Endothelial cell of umbilical vein (primary cell): ENCODE data around the gene MN1. TPM values are rescaled to one million over a fixed set of nuclear protein-coding genes. Genes with fewer than 3 reads are reported as not detected.

Experiments
- BruUV-seq: library from RNA; stranded (reverse); fragments of 400-500 nt; replicated peaks from 2 replicates; lab custom pipeline; 2021; lab: Mats Ljungman, UMichigan
- CTCF ChIA-PET: fragments of 300-600, 350-600 bp; sonication (Branson Sonifier 250); formaldehyde crosslinking; loops from one replicate; lab custom pipeline; 2021; ENCODE audit warnings: antibody characterized with exemption, inconsistent platforms; lab: Charles Lee
- POLR2A ChIA-PET: fragments of 300-600, 350-600 bp; sonication (Branson Sonifier 250); formaldehyde crosslinking; loops from one replicate; lab custom pipeline; 2021; ENCODE audit warnings: antibody characterized with exemption, inconsistent platforms; lab: Charles Lee
- DNase-seq: peaks from one replicate; pipeline ENCODE4 v3.0.0-alpha.2; 2011; ENCODE audit warnings: low read depth, low spot score
- FAIRE-seq: peaks from 2 replicates; lab custom pipeline; 2011; peaks lifted over from hg19 to GRCh38; lab: Jason Lieb, UNC
- H2AFZ ChIP-seq: 2 replicates; pipeline ENCODE4 v1.6.0; 2012; ENCODE audit warnings: low read depth, low read length, control low read depth, inconsistent platforms
- H3K27ac ChIP-seq: 2 replicates; pipeline ENCODE4 v1.5.1; 2011; ENCODE audit warnings: low read depth, mild to moderate bottlenecking, control low read depth, low read length, moderate library complexity; ENCODE audit not compliant: insufficient read depth
- H3K27me3 ChIP-seq, 2 experiments: 2 replicates each; pipeline versions ENCODE4 v1.6.0 to v1.6.1; 2011; ENCODE audit warnings: low read length in 2 of 2, mixed read lengths in 1 of 2; ENCODE audit not compliant: control insufficient read depth in 2 of 2, insufficient read depth in 2 of 2
- H3K36me3 ChIP-seq, 2 experiments: 2 replicates in 1 of 2; 3 replicates in 1 of 2; pipeline ENCODE4 v1.5.1; 2011; ENCODE audit warnings: low read length in 2 of 2, mild to moderate bottlenecking in 1 of 2, moderate library complexity in 1 of 2; ENCODE audit not compliant: control insufficient read depth in 2 of 2, insufficient read depth in 2 of 2; ENCODE audit errors: extremely low read depth in 1 of 2
- H3K4me1 ChIP-seq: 3 replicates; pipeline ENCODE4 v1.5.1; 2011; ENCODE audit warnings: mild to moderate bottlenecking, low read length; ENCODE audit not compliant: control insufficient read depth, insufficient read depth; ENCODE audit errors: extremely low read depth
- H3K4me2 ChIP-seq: 2 replicates; pipeline ENCODE4 v1.6.1; 2011; ENCODE audit warnings: low read length, control low read depth, mixed read lengths; ENCODE audit not compliant: insufficient read depth
- H3K4me3 ChIP-seq, 3 experiments: fragments of 200-600 bp in 1 of 3; sonication (generic), shearing (Covaris generic) in 1 of 3; replicated peaks in 1 of 3; 2 replicates each; pipeline ENCODE4 v1.5.1; 2011 to 2016; ENCODE audit warnings: control low read depth in 3 of 3, low read length in 3 of 3, mild to moderate bottlenecking in 2 of 3, inconsistent platforms in 1 of 3, low read depth in 1 of 3, moderate library complexity in 1 of 3; ENCODE audit not compliant: insufficient read depth in 1 of 3
- H3K79me2 ChIP-seq: 2 replicates; pipeline ENCODE4 v1.6.0; 2012; ENCODE audit warnings: low read length, inconsistent platforms; ENCODE audit not compliant: control insufficient read depth, insufficient read depth
- H3K9ac ChIP-seq: replicated peaks from 2 replicates; pipeline ENCODE3; 2011; ENCODE audit warnings: low read length, control low read depth; ENCODE audit not compliant: insufficient read depth; ENCODE audit errors: extremely low read depth
- H3K9me1 ChIP-seq: replicated peaks from 3 replicates; pipeline ENCODE4 v1.6.0; 2011; ENCODE audit warnings: mild to moderate bottlenecking, low read length; ENCODE audit not compliant: control insufficient read depth, insufficient read depth; ENCODE audit errors: extremely low read depth
- H3K9me3 ChIP-seq: replicated peaks from 2 replicates; pipeline ENCODE4 v1.5.1; 2012; ENCODE audit warnings: low read length, inconsistent platforms; ENCODE audit not compliant: control insufficient read depth, insufficient read depth
- H4K20me1 ChIP-seq: replicated peaks from 2 replicates; pipeline ENCODE3; 2011; ENCODE audit warnings: mild to moderate bottlenecking, low read length; ENCODE audit not compliant: control insufficient read depth, insufficient read depth; ENCODE audit errors: extremely low read depth
- EZH2 ChIP-seq: IDR thresholded peaks from 2 replicates; pipeline ENCODE4 v1.6.1; 2012; ENCODE audit warnings: borderline replicate concordance, low read depth, mild to moderate bottlenecking, moderate library complexity, low read length, inconsistent platforms; ENCODE audit not compliant: severe bottlenecking
- FOS ChIP-seq: IDR thresholded peaks from 2 replicates; pipeline ENCODE4 v1.6.1; 2011; ENCODE audit warnings: mild to moderate bottlenecking, low read length, moderate library complexity, borderline replicate concordance; ENCODE audit not compliant: insufficient read depth
- GATA2 ChIP-seq: IDR thresholded peaks from 2 replicates; pipeline ENCODE4 v1.7.0; 2011; ENCODE audit warnings: low read depth, mild to moderate bottlenecking, moderate library complexity, mixed read lengths, low read length; ENCODE audit not compliant: insufficient read length, insufficient read depth
- JUN ChIP-seq: IDR thresholded peaks from 2 replicates; pipeline ENCODE4 v1.6.1; 2011; ENCODE audit warnings: borderline replicate concordance, low read depth; ENCODE audit not compliant: insufficient read length, insufficient read depth
- MYC ChIP-seq: IDR thresholded peaks from one replicate; pipeline ENCODE4 v1.6.1; 2011; ENCODE audit warnings: mild to moderate bottlenecking, low read depth, low read length
- POLR2A ChIP-seq: IDR thresholded peaks from 2 replicates; pipeline ENCODE4 v1.6.1; 2012; ENCODE audit warnings: low read depth, mild to moderate bottlenecking, control low read depth, low read length
- POLR2AphosphoS5 ChIP-seq: IDR thresholded peaks from 2 replicates; pipeline ENCODE4 v1.6.1; 2012; ENCODE audit warnings: low read depth, mild to moderate bottlenecking, control low read depth, low read length, moderate library complexity; ENCODE audit not compliant: insufficient read depth
- dilution Hi-C: fragments of 300-500 bp; cut with MboI; formaldehyde crosslinking; loops from one replicate; pipeline ENCODE4 v1.15.0; 2019; ENCODE audit warnings: low sequenced_read_pairs; ENCODE audit not compliant: extremely low pct_ligation_motif_present
- intact Hi-C: fragments of 100-400 bp; cut with micrococcal nuclease; formaldehyde crosslinking; loops from one replicate; pipeline ENCODE4 v1.10.0; 2022
- polyA plus RNA-seq, 4 experiments: library from polyadenylated mRNA; depleted of rRNA in 3 of 4; stranded (reverse) in 3 of 4; unstranded in 1 of 4; fragments of >200 nt; gene quantifications; 2 replicates each; pipeline versions ENCODE4 v1.2.1 to v1.2.3, GENCODE V29; 2011 to 2012; ENCODE audit warnings: missing spikeins in 1 of 4
- total RNA-seq: library from RNA; stranded (reverse); gene quantifications from 2 replicates; pipeline ENCODE4 v1.2.3, GENCODE V29; 2021
- TF ChIP-seq, protein P1 (sequence below): IDR thresholded peaks from 2 replicates; pipeline ENCODE4 v1.6.1; 2011; ENCODE audit not compliant: insufficient read depth, insufficient read length
- TF ChIP-seq, protein P2 (sequence below), 2 donors: IDR thresholded peaks; 1 replicate in 1 of 2; 2 replicates in 1 of 2; pipeline ENCODE4 v1.5.1; 2011; ENCODE audit warnings: low read length in 2 of 2, mild to moderate bottlenecking in 2 of 2, moderate library complexity in 2 of 2, control low read depth in 1 of 2, inconsistent platforms in 1 of 2, low read depth in 1 of 2; ENCODE audit not compliant: insufficient read depth in 1 of 2; ENCODE audit errors: extremely low read depth in 1 of 2

Gene MN1
- total and polyA plus RNA-seq, 2 donors (not counting 3 experiments of a cell fraction or from before 2014, with no cell fraction given): 3.8 to 5.2 TPM

DNA sequence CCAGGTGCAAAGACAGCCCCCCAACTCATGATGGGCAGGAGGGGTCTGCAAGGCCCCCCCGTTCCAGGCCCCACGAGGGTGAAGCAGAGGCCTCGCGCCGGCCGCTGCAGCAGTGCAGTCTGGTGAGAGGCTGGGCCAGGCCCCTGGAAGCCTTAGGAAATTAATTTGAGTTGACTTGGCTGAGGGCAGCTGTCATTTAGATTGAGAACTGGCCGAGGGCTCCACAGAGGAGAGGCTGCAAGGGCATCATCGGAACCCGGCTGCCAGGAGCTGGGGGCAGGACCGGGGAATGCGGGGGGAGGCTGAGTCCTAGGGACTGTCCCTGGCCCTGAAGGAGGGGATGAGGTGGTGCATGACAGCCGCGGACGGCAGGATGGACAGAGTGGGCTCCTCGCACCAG lies 39.9 kb downstream of the MN1 start:
- intact Hi-C loops (no loop called here), dilution Hi-C loops (no loop called here)
- no TSS peak for BruUV-seq
- H3K4me1 ChIP-seq: no peaks in the 10 kb centered on the region
- no peaks in the 10 kb centered on the region for H3K27me3 ChIP-seq
- no peak overlapping the region for H3K27ac ChIP-seq
- no peak for FAIRE-seq
- no peak for TF ChIP-seq GATA2
- TF ChIP-seq FOS: no peak
- TF ChIP-seq JUN: no peak
- TF ChIP-seq MYC: no peak
- TF ChIP-seq, protein P1, sequence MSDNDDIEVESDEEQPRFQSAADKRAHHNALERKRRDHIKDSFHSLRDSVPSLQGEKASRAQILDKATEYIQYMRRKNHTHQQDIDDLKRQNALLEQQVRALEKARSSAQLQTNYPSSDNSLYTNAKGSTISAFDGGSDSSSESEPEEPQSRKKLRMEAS: no peak
- TF ChIP-seq POLR2AphosphoS5: no peak
- TF ChIP-seq EZH2: no peak
- TF ChIP-seq, protein P2, sequence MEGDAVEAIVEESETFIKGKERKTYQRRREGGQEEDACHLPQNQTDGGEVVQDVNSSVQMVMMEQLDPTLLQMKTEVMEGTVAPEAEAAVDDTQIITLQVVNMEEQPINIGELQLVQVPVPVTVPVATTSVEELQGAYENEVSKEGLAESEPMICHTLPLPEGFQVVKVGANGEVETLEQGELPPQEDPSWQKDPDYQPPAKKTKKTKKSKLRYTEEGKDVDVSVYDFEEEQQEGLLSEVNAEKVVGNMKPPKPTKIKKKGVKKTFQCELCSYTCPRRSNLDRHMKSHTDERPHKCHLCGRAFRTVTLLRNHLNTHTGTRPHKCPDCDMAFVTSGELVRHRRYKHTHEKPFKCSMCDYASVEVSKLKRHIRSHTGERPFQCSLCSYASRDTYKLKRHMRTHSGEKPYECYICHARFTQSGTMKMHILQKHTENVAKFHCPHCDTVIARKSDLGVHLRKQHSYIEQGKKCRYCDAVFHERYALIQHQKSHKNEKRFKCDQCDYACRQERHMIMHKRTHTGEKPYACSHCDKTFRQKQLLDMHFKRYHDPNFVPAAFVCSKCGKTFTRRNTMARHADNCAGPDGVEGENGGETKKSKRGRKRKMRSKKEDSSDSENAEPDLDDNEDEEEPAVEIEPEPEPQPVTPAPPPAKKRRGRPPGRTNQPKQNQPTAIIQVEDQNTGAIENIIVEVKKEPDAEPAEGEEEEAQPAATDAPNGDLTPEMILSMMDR (IDR thresholded peaks at IDR 0.05; ENCODE audit: extremely low read depth in 1 of 2, insufficient read depth in 1 of 2, low read depth in 1 of 2, low read length in 2 of 2): no peak
- no peak for TF ChIP-seq POLR2A
- H3K4me2 ChIP-seq: no peak overlapping the region
- H3K4me3 ChIP-seq: no peak overlapping the region
- H2AFZ ChIP-seq: no peak overlapping the region
- no peaks in the 10 kb centered on the region for H3K79me2 ChIP-seq
- no peaks in the 10 kb centered on the region for H3K9me3 ChIP-seq
- H3K9me1 ChIP-seq: no peaks in the 10 kb centered on the region
- no peaks in the 10 kb centered on the region for H3K36me3 ChIP-seq
- H3K9ac ChIP-seq: no peak overlapping the region
- ChIA-PET CTCF (interaction anchor here (0.6 to 1.3 kb wide), 2 partner anchors 14 to 357 kb away, joined by 3 to 5 read pairs; no protein-coding TSS in a partner anchor), POLR2A (no interaction called here)
- no peaks in the 10 kb centered on the region for H4K20me1 ChIP-seq
- DNase-seq: no peak
